ENCODE results near the gene BAIAP2L2.

- TF ChIP-seq, protein P1, sequence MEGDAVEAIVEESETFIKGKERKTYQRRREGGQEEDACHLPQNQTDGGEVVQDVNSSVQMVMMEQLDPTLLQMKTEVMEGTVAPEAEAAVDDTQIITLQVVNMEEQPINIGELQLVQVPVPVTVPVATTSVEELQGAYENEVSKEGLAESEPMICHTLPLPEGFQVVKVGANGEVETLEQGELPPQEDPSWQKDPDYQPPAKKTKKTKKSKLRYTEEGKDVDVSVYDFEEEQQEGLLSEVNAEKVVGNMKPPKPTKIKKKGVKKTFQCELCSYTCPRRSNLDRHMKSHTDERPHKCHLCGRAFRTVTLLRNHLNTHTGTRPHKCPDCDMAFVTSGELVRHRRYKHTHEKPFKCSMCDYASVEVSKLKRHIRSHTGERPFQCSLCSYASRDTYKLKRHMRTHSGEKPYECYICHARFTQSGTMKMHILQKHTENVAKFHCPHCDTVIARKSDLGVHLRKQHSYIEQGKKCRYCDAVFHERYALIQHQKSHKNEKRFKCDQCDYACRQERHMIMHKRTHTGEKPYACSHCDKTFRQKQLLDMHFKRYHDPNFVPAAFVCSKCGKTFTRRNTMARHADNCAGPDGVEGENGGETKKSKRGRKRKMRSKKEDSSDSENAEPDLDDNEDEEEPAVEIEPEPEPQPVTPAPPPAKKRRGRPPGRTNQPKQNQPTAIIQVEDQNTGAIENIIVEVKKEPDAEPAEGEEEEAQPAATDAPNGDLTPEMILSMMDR (IDR thresholded peaks at IDR 0.05; ENCODE audit: poor library complexity, severe bottlenecking) = no peak
- TF ChIP-seq EZH2 (IDR thresholded peaks at IDR 0.05; ENCODE audit: borderline replicate concordance, insufficient read depth, low read length, poor library complexity, severe bottlenecking) = no peak
- TF ChIP-seq SMC3 (conservative IDR thresholded peaks at IDR 0.05; ENCODE audit: poor library complexity) = no peak
- no peak for TF ChIP-seq POLR2AphosphoS5 (IDR thresholded peaks at IDR 0.05)
- no peak for TF ChIP-seq TAF1 (IDR thresholded peaks at IDR 0.05; ENCODE audit: low read depth)
- TF ChIP-seq RAD21 (conservative IDR thresholded peaks at IDR 0.05) = no peak
- no peak for TF ChIP-seq MXI1 (conservative IDR thresholded peaks at IDR 0.05; ENCODE audit: poor library complexity, severe bottlenecking)
Measured at GRCh38 chr22:38073150-38074130, 37.0 kb downstream of the BAIAP2L2 start.

Data from neural cell (in vitro differentiated cells).